B cell (primary cell): ENCODE data around the gene KMT2D. TPM values are rescaled to one million over a fixed set of nuclear protein-coding genes. Genes with fewer than 3 reads are reported as not detected.
A peak's percentile ranks its signal among the peaks of the same experiment; 100 is the strongest.

ENCODE experiments used
- ATAC-seq: fragments of 200-7000 bp; cut with Tn5 transposase; one replicate; pipeline ENCODE4 v1.10.0; 2021; ENCODE audit warnings: low read depth, mild to moderate bottlenecking, moderate number of reproducible peaks, moderate library complexity
- CTCF ChIA-PET: fragments of 350-600 bp; sonication (Branson Sonifier 250); formaldehyde crosslinking; loops from one replicate; lab custom pipeline; 2021; ENCODE audit warnings: antibody characterized with exemption, inconsistent platforms; lab: Charles Lee
- POLR2A ChIA-PET: fragments of 350-600 bp; sonication (Branson Sonifier 250); formaldehyde crosslinking; loops from one replicate; lab custom pipeline; 2021; ENCODE audit warnings: antibody characterized with exemption; lab: Charles Lee
- DNase-seq: peaks from one replicate; pipeline ENCODE4 v3.0.0; 2013
- H2AFZ ChIP-seq: 2 replicates; pipeline ENCODE4 v1.6.1; 2012; ENCODE audit warnings: mild to moderate bottlenecking, low read depth, low read length; ENCODE audit not compliant: insufficient read depth, poor library complexity, severe bottlenecking
- H3K27ac ChIP-seq, 2 donors: 1 replicate in 1 of 2; 2 replicates in 1 of 2; pipeline ENCODE4 v1.5.1; 2012 to 2013; ENCODE audit warnings: low read length in 2 of 2, mild to moderate bottlenecking in 2 of 2, moderate library complexity in 1 of 2
- H3K27me3 ChIP-seq, 4 experiments: fragments of 200-600 bp in 1 of 4; sonication (generic) in 1 of 4; replicated peaks in 1 of 4; 1 replicate in 2 of 4; 2 replicates in 2 of 4; pipeline versions ENCODE4 v1.6.1 to v1.7.0; 2013 to 2016; ENCODE audit warnings: low read length in 3 of 4, mild to moderate bottlenecking in 2 of 4, mixed read lengths in 1 of 4, moderate library complexity in 1 of 4; ENCODE audit not compliant: insufficient read depth in 4 of 4, control insufficient read depth in 3 of 4; ENCODE audit errors: control extremely low read depth in 1 of 4
- H3K36me3 ChIP-seq, 2 experiments: replicated peaks in 1 of 2; 1 replicate in 1 of 2; 2 replicates in 1 of 2; pipeline versions ENCODE4 v1.6.1 to v1.7.1; 2013; ENCODE audit warnings: low read length in 1 of 2; ENCODE audit not compliant: insufficient read depth in 2 of 2, control insufficient read depth in 1 of 2; ENCODE audit errors: control extremely low read depth in 1 of 2, extremely low read depth in 1 of 2
- H3K4me1 ChIP-seq, 2 donors: fragments of 200-600 bp in 1 of 2; sonication (generic) in 1 of 2; 1 replicate in 1 of 2; 2 replicates in 1 of 2; pipeline versions ENCODE4 v1.5.1 to v1.6.1; 2013 to 2017; ENCODE audit warnings: low read length in 2 of 2; ENCODE audit not compliant: control insufficient read depth in 2 of 2, insufficient read depth in 2 of 2
- H3K4me2 ChIP-seq: replicated peaks from 2 replicates; pipeline ENCODE3; 2012; ENCODE audit warnings: mild to moderate bottlenecking, low read depth, low read length; ENCODE audit not compliant: poor library complexity, severe bottlenecking
- H3K4me3 ChIP-seq, 5 experiments: fragments of 200-600 bp in 1 of 5; sonication (generic) in 1 of 5; 1 replicate in 3 of 5; 2 replicates in 2 of 5; pipeline versions ENCODE4 v1.5.1 to v1.7.0; 2011 to 2016; ENCODE audit warnings: low read length in 4 of 5, mild to moderate bottlenecking in 4 of 5, low read depth in 2 of 5, control low read depth in 1 of 5, moderate library complexity in 1 of 5; ENCODE audit not compliant: insufficient read depth in 1 of 5; ENCODE audit errors: control extremely low read depth in 1 of 5, extremely low read depth in 1 of 5
- H3K79me2 ChIP-seq: fragments of 200-600 bp; sonication (generic); one replicate; pipeline ENCODE4 v1.6.0; 2016; ENCODE audit warnings: low read length; ENCODE audit not compliant: control insufficient read depth, insufficient read depth
- H3K9ac ChIP-seq: fragments of 200-600 bp; sonication (generic); 2 replicates; pipeline ENCODE4 v1.6.1; 2017; ENCODE audit warnings: mild to moderate bottlenecking, low read length, moderate library complexity
- H3K9me3 ChIP-seq, 3 donors: one replicate each; pipeline versions ENCODE4 v1.6.1 to v1.7.1; 2013; ENCODE audit warnings: low read length in 2 of 3; ENCODE audit not compliant: control insufficient read depth in 2 of 3, insufficient read depth in 1 of 3; ENCODE audit errors: control extremely low read depth in 1 of 3
- H4K20me1 ChIP-seq: 2 replicates; pipeline ENCODE4 v1.6.0; 2012; ENCODE audit warnings: mild to moderate bottlenecking, low read length; ENCODE audit not compliant: insufficient read depth, control insufficient read depth, poor library complexity, severe bottlenecking
- H3K27ac Mint-ChIP-seq: one replicate; pipeline ENCODE4 v1.8.0; 2021; ENCODE audit warnings: mixed read lengths
- H3K27me3 Mint-ChIP-seq: one replicate; pipeline ENCODE4 v1.8.0; 2021; ENCODE audit warnings: mixed read lengths
- H3K4me1 Mint-ChIP-seq: one replicate; pipeline ENCODE4 v1.8.0; 2021; ENCODE audit warnings: mixed read lengths
- H3K4me3 Mint-ChIP-seq: one replicate; pipeline ENCODE4 v1.8.0; 2021; ENCODE audit warnings: mixed read lengths
- H3K9me3 Mint-ChIP-seq: one replicate; pipeline ENCODE4 v1.8.0; 2022; ENCODE audit warnings: mixed read lengths; ENCODE audit not compliant: insufficient read depth
- CTCF ChIP-seq: fragments of 200-600 bp; IDR thresholded peaks from one replicate; pipeline ENCODE4 v1.8.0; 2022; ENCODE audit warnings: antibody characterized with exemption, mild to moderate bottlenecking
- EZH2 ChIP-seq: IDR thresholded peaks from 2 replicates; pipeline ENCODE4 v1.6.1; 2012; ENCODE audit warnings: borderline replicate concordance, low read depth, mild to moderate bottlenecking, moderate library complexity, low read length; ENCODE audit not compliant: insufficient read depth, poor library complexity, severe bottlenecking
- WGBS: methylation state at CpG from one replicate; pipeline ENCODE4 v1.1.5; 2013; ENCODE audit warnings: missing lambda C conversion rate; ENCODE audit not compliant: insufficient coverage; 5-methylcytosine and 5-hydroxymethylcytosine counted together
- intact Hi-C: fragments of 100-400 bp; cut with micrococcal nuclease; formaldehyde crosslinking; loops from one replicate; pipeline ENCODE4 v1.10.0; 2022
- polyA plus RNA-seq: library from polyadenylated mRNA; depleted of rRNA; stranded (reverse); fragments of >200 nt; gene quantifications from 2 replicates; pipeline ENCODE4 v1.2.3, GENCODE V29; 2012
- total RNA-seq, 2 donors: library from RNA; stranded (reverse); fragments of 120-200 nt in 1 of 2; gene quantifications; 1 replicate in 1 of 2; 2 replicates in 1 of 2; pipeline versions ENCODE4 v1.2.3 to v1.2.4, GENCODE V29; 2013 to 2022

The KMT2D gene
- total and polyA plus RNA-seq, 2 donors (not counting 1 experiment from before 2014, with no cell fraction given) = 64.0 to 179 TPM

- Histone ChIP-seq H3K4me1 (no peaks in the 10 kb centered on the region), H3K9me3 (no peaks in the 10 kb centered on the region), H3K36me3 (peaks cover 2 to 96% of the 10 kb centered on the region in 2 experiments), H3K27me3 (no peaks in the 10 kb centered on the region), H4K20me1 (peaks cover 41% of the 10 kb centered on the region), H3K27ac (no peak overlapping the region), H2AFZ (no peak overlapping the region), H3K79me2 (peaks cover 44% of the 10 kb centered on the region), H3K4me2 (no peak overlapping the region), H3K4me3 (no peak overlapping the region), H3K9ac (no peak overlapping the region)
- ChIA-PET CTCF (interaction anchor here (0.6 to 4.2 kb wide), 17 partner anchors 9 to 190 kb away, joined by 3 to 25 read pairs (median 4); partner anchors contain the start of genes DDN, FKBP11 and RHEBL1), POLR2A (no interaction called here)
- DNase-seq (peak; percentile 79), ATAC-seq (peak; percentile 78)
- 48% methylated on average over 8 of the region's 11 CpGs for WGBS
- Mint-ChIP-seq H3K9me3 (no peaks in the 10 kb centered on the region), H3K4me1 (peaks cover 2% of the 10 kb centered on the region), H3K27me3 (no peaks in the 10 kb centered on the region), H3K27ac (peak overlapping the region; percentile 3), H3K4me3 (no peak overlapping the region)
- intact Hi-C loops = no loop called here
- TF ChIP-seq EZH2 = no peak
- peak; percentile 80 for TF ChIP-seq CTCF
Observed at GRCh38 chr12:49043856-49044258, 16.7 kb downstream of the KMT2D start.

- no peaks in the 10 kb centered on the region for H3K27me3 ChIP-seq
- Mint-ChIP-seq H3K4me3 (no peak overlapping the region), H3K9me3 (no peaks in the 10 kb centered on the region), H3K4me1 (peaks cover 2% of the 10 kb centered on the region), H3K27me3 (no peaks in the 10 kb centered on the region), H3K27ac (no peak overlapping the region)
- DNase-seq (no peak), ATAC-seq (no peak)
- intact Hi-C loops = no loop called here
- H3K4me3 ChIP-seq = no peak overlapping the region
- POLR2A ChIA-PET = no interaction called here
- peaks cover 42% of the 10 kb centered on the region for H3K79me2 ChIP-seq
- CTCF ChIA-PET = interaction anchor here (0.6 to 4.2 kb wide), 16 partner anchors 9 to 190 kb away, joined by 3 to 25 read pairs (median 4); partner anchors contain the start of genes DDN and FKBP11
- H3K27ac ChIP-seq = no peak overlapping the region
- 98% methylated on average over 4 of the region's 4 CpGs for WGBS
- peaks cover 2 to 95% of the 10 kb centered on the region in 2 experiments for H3K36me3 ChIP-seq
- H3K4me1 ChIP-seq = no peaks in the 10 kb centered on the region
- H2AFZ ChIP-seq = no peak overlapping the region
- TF ChIP-seq CTCF = no peak
- no peak for TF ChIP-seq EZH2
- H3K4me2 ChIP-seq = no peak overlapping the region
- peaks cover 38% of the 10 kb centered on the region for H4K20me1 ChIP-seq
- no peak overlapping the region for H3K9ac ChIP-seq
- H3K9me3 ChIP-seq = no peaks in the 10 kb centered on the region
Observed at GRCh38 chr12:49043241-49043640, 17.4 kb downstream of the KMT2D start.
